SK-N-SH (cell line): ENCODE data around the gene COX10. TPM values are rescaled to one million over a fixed set of nuclear protein-coding genes. Genes with fewer than 3 reads are reported as not detected.

Experiments
- CTCF ChIA-PET: fragments of 300-600, 350-600 bp; formaldehyde crosslinking; extraction: SDS; loops from one replicate; lab custom pipeline; 2021; lab: Yijun Ruan, JAX
- POLR2A ChIA-PET: fragments of 350-600 bp; sonication (Branson Sonifier 250); formaldehyde crosslinking; extraction: SDS; loops from one replicate; lab custom pipeline; 2020; ENCODE audit warnings: antibody characterized with exemption, inconsistent platforms; lab: Yijun Ruan, JAX
- DNase-seq: peaks from one replicate; pipeline ENCODE4 v3.0.0; 2012
- H2AFZ ChIP-seq: fragments of 200-600 bp; sonication (generic); 2 replicates; pipeline ENCODE4 v1.8.1; 2016; ENCODE audit warnings: antibody characterized with exemption, mild to moderate bottlenecking, low read depth
- H3F3A ChIP-seq: fragments of 200-600 bp; sonication (generic); replicated peaks from 2 replicates; pipeline ENCODE3; 2016; ENCODE audit warnings: antibody characterized with exemption, mild to moderate bottlenecking; ENCODE audit not compliant: insufficient read depth
- H3K27ac ChIP-seq, 2 experiments: fragments of 200-500 bp in 1 of 2; fragments of 200-600 bp in 1 of 2; sonication (Bioruptor generic) in 1 of 2; sonication (generic), shearing (Covaris generic) in 1 of 2; 2 replicates each; pipeline versions ENCODE4 v1.5.1 to v1.6.1; 2014 to 2016; ENCODE audit warnings: low read depth in 2 of 2, inconsistent platforms in 1 of 2, low read length in 1 of 2, mild to moderate bottlenecking in 1 of 2, mixed read lengths in 1 of 2
- H3K27me3 ChIP-seq: fragments of 200-600 bp; sonication (generic), shearing (Covaris generic); 2 replicates; pipeline ENCODE4 v1.6.1; 2016; ENCODE audit warnings: mixed run types; ENCODE audit not compliant: insufficient read depth
- H3K36me3 ChIP-seq, 2 experiments: fragments of 200-500 bp in 1 of 2; fragments of 200-600 bp in 1 of 2; sonication (Bioruptor generic) in 1 of 2; sonication (generic) in 1 of 2; replicated peaks in 1 of 2; 2 replicates each; pipeline versions ENCODE3 to v1.5.1; 2014 to 2016; ENCODE audit warnings: low read length in 1 of 2, mild to moderate bottlenecking in 1 of 2; ENCODE audit not compliant: insufficient read depth in 2 of 2, control insufficient read depth in 1 of 2
- H3K4me1 ChIP-seq, 2 experiments: fragments of 200-500 bp in 1 of 2; fragments of 200-600 bp in 1 of 2; sonication (Bioruptor generic) in 1 of 2; sonication (generic), shearing (Covaris generic) in 1 of 2; 2 replicates each; pipeline versions ENCODE4 v1.5.1 to v1.6.1; 2014 to 2016; ENCODE audit warnings: low read depth in 1 of 2, low read length in 1 of 2, mixed run types in 1 of 2; ENCODE audit not compliant: insufficient read depth in 2 of 2, control insufficient read depth in 1 of 2
- H3K4me2 ChIP-seq: fragments of 200-600 bp; sonication (generic), shearing (Covaris generic); 2 replicates; pipeline ENCODE4 v1.6.1; 2017; ENCODE audit warnings: mixed run types
- H3K4me3 ChIP-seq, 2 experiments: fragments of 200-500 bp in 1 of 2; fragments of 200-600 bp in 1 of 2; sonication (Bioruptor generic) in 1 of 2; sonication (generic), shearing (Covaris generic) in 1 of 2; 2 replicates each; pipeline versions ENCODE4 v1.5.1 to v1.8.1; 2014 to 2016; ENCODE audit warnings: low read depth in 2 of 2, inconsistent platforms in 1 of 2, low read length in 1 of 2, mild to moderate bottlenecking in 1 of 2, mixed read lengths in 1 of 2, moderate library complexity in 1 of 2
- H3K79me2 ChIP-seq: fragments of 200-600 bp; sonication (generic); 2 replicates; pipeline ENCODE4 v1.8.1; 2017; ENCODE audit warnings: mild to moderate bottlenecking; ENCODE audit not compliant: insufficient read depth
- H3K9ac ChIP-seq: fragments of 200-600 bp; sonication (generic); 2 replicates; pipeline ENCODE4 v1.6.1; 2017; ENCODE audit warnings: mixed run types
- H3K9me2 ChIP-seq: fragments of 200-600 bp; sonication (generic); 2 replicates; pipeline ENCODE4 v1.6.1; 2017; ENCODE audit warnings: mixed run types
- H3K9me3 ChIP-seq: fragments of 200-600 bp; sonication (generic); 2 replicates; pipeline ENCODE4 v1.6.1; 2017; ENCODE audit warnings: mixed run types, mild to moderate bottlenecking, moderate library complexity
- H4K20me1 ChIP-seq: fragments of 200-600 bp; sonication (generic); 2 replicates; pipeline ENCODE4 v1.6.1; 2017; ENCODE audit warnings: mild to moderate bottlenecking, mixed run types; ENCODE audit not compliant: insufficient read depth
- CTCF ChIP-seq: fragments of 200-600 bp; sonication (generic); IDR thresholded peaks from 2 replicates; pipeline ENCODE4 v1.6.1; 2017; ENCODE audit warnings: antibody characterized with exemption, mild to moderate bottlenecking, moderate library complexity
- FOSL2 ChIP-seq: IDR thresholded peaks from 2 replicates; pipeline ENCODE4 v1.4.0; 2012; ENCODE audit warnings: low read depth, mild to moderate bottlenecking, moderate library complexity, borderline replicate concordance
- FOXJ3 ChIP-seq: sonication (generic); formaldehyde crosslinking; IDR thresholded peaks from 2 replicates; pipeline ENCODE4 v1.5.1; 2020; ENCODE audit warnings: mild to moderate bottlenecking, missing genetic modification reagents
- IRF3 ChIP-seq: fragments of 150-350 bp; IDR thresholded peaks from 2 replicates; pipeline ENCODE4 v1.6.1; 2016; ENCODE audit warnings: mild to moderate bottlenecking, low read depth, low read length
- JUND ChIP-seq: IDR thresholded peaks from 2 replicates; pipeline ENCODE4 v1.4.0; 2012
- MEF2A ChIP-seq: IDR thresholded peaks from 2 replicates; pipeline ENCODE4 v1.4.0; 2012; ENCODE audit warnings: low read depth, borderline replicate concordance
- MXI1 ChIP-seq: IDR thresholded peaks from 2 replicates; pipeline ENCODE4 v1.6.1; 2012; ENCODE audit warnings: mild to moderate bottlenecking, low read depth, low read length, improper control_type of control experiment
- SIN3A ChIP-seq: IDR thresholded peaks from 2 replicates; pipeline ENCODE4 v1.6.1; 2012; ENCODE audit warnings: low read depth, mild to moderate bottlenecking, low read length, moderate library complexity, borderline replicate concordance
- TCF12 ChIP-seq: IDR thresholded peaks from 2 replicates; pipeline ENCODE4 v1.4.0; 2012
- TEAD4 ChIP-seq: IDR thresholded peaks from 2 replicates; pipeline ENCODE4 v1.4.0; 2012; ENCODE audit warnings: mild to moderate bottlenecking, borderline replicate concordance; ENCODE audit not compliant: insufficient read depth
- USF2 ChIP-seq: fragments of 150-350 bp; IDR thresholded peaks from 2 replicates; pipeline ENCODE4 v1.6.1; 2017; ENCODE audit warnings: antibody characterized with exemption, low read length, low read depth, borderline replicate concordance
- WGBS: methylation state at CpG from one replicate; pipeline ENCODE4 v1.1.6; 2017; ENCODE audit warnings: low lambda C conversion rate; 5-methylcytosine and 5-hydroxymethylcytosine counted together
- polyA plus RNA-seq, 3 experiments: library from polyadenylated mRNA; depleted of rRNA; stranded (reverse); fragments of >200 nt; gene quantifications; 2 replicates each; pipeline ENCODE4 v1.2.3, GENCODE V29; 2012
- TF ChIP-seq, protein P1 (sequence below): IDR thresholded peaks from 2 replicates; pipeline ENCODE4 v1.4.0; 2012; ENCODE audit warnings: low read depth, borderline replicate concordance

COX10 gene
- polyA plus RNA-seq, 1 of the 3 experiments (the other 2 are of a cell fraction): 8.7 TPM

GRCh38 chr17:14209215-14209614, 139.9 kb downstream of the COX10 start:
- no peak overlapping the region for H3K4me2 ChIP-seq
- CTCF ChIA-PET: no interaction called here
- H3K36me3 ChIP-seq: peaks cover 0 to 19% of the 10 kb centered on the region in 2 experiments
- H3K9me2 ChIP-seq: no peaks in the 10 kb centered on the region
- TF ChIP-seq JUND (no peak), IRF3 (no peak), MXI1 (no peak), FOSL2 (no peak), CTCF (no peak), SIN3A (no peak)
- TF ChIP-seq, protein P1, sequence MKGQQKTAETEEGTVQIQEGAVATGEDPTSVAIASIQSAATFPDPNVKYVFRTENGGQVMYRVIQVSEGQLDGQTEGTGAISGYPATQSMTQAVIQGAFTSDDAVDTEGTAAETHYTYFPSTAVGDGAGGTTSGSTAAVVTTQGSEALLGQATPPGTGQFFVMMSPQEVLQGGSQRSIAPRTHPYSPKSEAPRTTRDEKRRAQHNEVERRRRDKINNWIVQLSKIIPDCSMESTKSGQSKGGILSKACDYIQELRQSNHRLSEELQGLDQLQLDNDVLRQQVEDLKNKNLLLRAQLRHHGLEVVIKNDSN: no peak
- POLR2A ChIA-PET: no interaction called here
- DNase-seq: no peak
- 78% methylated on average over 3 of the region's 3 CpGs for WGBS
- no peaks in the 10 kb centered on the region for H3K79me2 ChIP-seq
- H3K9me3 ChIP-seq: no peaks in the 10 kb centered on the region
- no peaks in the 10 kb centered on the region for H3K27me3 ChIP-seq
- H3K4me1 ChIP-seq: no peaks in the 10 kb centered on the region
- H4K20me1 ChIP-seq: no peaks in the 10 kb centered on the region
- H3K9ac ChIP-seq: no peak overlapping the region
- H3F3A ChIP-seq: no peaks in the 10 kb centered on the region
- H2AFZ ChIP-seq: no peak overlapping the region
- no peak overlapping the region for H3K4me3 ChIP-seq
- no peak overlapping the region for H3K27ac ChIP-seq

DNA sequence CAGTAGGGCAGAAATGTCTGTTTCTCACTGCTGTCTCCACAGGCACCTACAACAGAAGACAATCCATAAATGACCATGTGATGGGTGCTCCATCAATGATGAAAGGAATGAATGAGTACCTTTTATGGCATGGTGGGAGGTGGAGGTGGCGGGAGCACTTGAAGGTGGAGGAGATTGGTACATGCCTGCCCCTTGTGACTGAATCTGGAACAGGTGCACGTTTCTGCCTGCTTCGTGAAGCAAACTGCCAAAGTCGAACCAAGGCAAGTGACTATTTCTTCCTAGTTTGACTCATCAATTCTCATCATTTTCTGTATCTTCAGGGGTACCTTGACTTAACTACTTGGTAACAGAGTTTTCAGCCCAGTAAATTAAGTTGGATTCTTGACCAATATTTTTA, 141.9 kb downstream of the COX10 start:
- TF ChIP-seq TEAD4: no peak
- TF ChIP-seq USF2: no peak
- no peak for TF ChIP-seq FOSL2
- no peak for TF ChIP-seq MEF2A
- TF ChIP-seq TCF12: no peak
- no peak for TF ChIP-seq FOXJ3 (CRISPR knock-in tag)
- ChIA-PET POLR2A (no interaction called here), CTCF (no interaction called here)
- Histone ChIP-seq H3K4me3 (no peak overlapping the region; a peak in 1 of 4 replicates), H3F3A (no peaks in the 10 kb centered on the region), H4K20me1 (no peaks in the 10 kb centered on the region), H3K9me2 (no peaks in the 10 kb centered on the region), H3K79me2 (no peaks in the 10 kb centered on the region), H3K4me2 (no peak overlapping the region), H2AFZ (no peak overlapping the region), H3K27ac (no peak overlapping the region), H3K36me3 (peaks cover 0 to 17% of the 10 kb centered on the region in 2 experiments), H3K4me1 (no peaks in the 10 kb centered on the region), H3K9me3 (no peaks in the 10 kb centered on the region), H3K9ac (no peak overlapping the region), H3K27me3 (no peaks in the 10 kb centered on the region)
- WGBS: 97% methylated on average over 4 of the region's 4 CpGs
- DNase-seq: no peak
